Measurements from ENCODE around the gene RNF40.
"Not testable (repeated sequence)": the region's sequence is repeated elsewhere in the genome, so short reads cannot be mapped to it uniquely, and the experiment has no call there.

Gene RNF40

DNA sequence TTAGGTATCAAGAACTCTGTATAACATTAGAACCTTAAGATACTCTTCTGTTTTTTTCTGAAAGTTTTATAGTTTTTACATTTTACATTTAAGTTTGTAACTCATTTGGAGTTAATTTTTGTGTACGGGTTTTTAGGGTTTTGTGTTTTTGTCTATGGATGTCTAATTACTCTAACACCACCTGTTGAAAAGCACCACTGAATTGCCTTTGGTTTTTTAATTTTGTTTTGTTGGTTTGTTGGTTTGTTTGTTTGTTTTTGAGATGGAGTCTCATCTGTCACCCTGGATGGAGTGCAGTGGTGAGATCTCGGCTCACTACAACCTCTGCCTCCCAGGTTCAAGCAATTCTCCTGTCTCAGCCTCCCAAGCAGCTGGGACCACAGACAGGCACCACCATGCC is 54.6 kb downstream of the RNF40 start:
- in situ Hi-C loops (cut with HindIII; ENCODE audit: low pct_ligation_motif_present, low sequenced_read_pairs) = no loop called here
- no peaks in the 10 kb centered on the region for H3K27me3 ChIP-seq (replicated peaks)

DNA sequence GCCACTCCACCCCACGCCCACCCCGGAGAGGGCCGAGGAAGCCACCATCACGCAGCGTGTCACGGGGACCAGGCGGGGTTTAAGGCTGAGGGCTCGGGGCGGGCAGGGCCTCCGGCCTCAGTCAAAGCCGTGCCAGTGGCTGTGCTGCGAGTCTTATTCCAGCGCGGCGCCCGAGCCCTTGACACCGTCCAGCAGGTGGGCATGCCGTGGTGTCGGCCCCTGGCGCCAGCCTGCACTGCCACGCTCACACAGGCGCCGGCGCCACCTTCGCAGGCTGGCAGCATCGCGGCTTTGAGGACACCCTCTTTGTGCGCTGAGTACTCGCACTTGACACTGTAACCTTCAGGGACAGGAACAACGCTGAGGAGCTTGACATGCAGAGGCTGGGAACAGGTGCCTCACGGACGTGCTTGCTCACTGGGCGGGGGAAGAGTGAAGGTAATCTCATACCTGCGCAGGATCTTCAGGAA is 58.9 kb downstream of the RNF40 start:
- in situ Hi-C loops (cut with HindIII; ENCODE audit: low pct_ligation_motif_present, low sequenced_read_pairs) = no loop called here
- Histone ChIP-seq H3K27me3 (replicated peaks) (no peaks in the 10 kb centered on the region), H3K27ac (no peak overlapping the region), H3K36me3 (replicated peaks) (no peaks in the 10 kb centered on the region), H3K4me3 (ENCODE audit: low read depth, low read length) (no peak overlapping the region)
- DNase-seq = no peak
- TF ChIP-seq, protein P1, sequence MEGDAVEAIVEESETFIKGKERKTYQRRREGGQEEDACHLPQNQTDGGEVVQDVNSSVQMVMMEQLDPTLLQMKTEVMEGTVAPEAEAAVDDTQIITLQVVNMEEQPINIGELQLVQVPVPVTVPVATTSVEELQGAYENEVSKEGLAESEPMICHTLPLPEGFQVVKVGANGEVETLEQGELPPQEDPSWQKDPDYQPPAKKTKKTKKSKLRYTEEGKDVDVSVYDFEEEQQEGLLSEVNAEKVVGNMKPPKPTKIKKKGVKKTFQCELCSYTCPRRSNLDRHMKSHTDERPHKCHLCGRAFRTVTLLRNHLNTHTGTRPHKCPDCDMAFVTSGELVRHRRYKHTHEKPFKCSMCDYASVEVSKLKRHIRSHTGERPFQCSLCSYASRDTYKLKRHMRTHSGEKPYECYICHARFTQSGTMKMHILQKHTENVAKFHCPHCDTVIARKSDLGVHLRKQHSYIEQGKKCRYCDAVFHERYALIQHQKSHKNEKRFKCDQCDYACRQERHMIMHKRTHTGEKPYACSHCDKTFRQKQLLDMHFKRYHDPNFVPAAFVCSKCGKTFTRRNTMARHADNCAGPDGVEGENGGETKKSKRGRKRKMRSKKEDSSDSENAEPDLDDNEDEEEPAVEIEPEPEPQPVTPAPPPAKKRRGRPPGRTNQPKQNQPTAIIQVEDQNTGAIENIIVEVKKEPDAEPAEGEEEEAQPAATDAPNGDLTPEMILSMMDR (IDR thresholded peaks at IDR 0.05; ENCODE audit: low read depth, low read length, missing control alignments) = no peak

More for the DNA sequence above, 54.6 kb downstream of the RNF40 start:
- no peak overlapping the region for H3K27ac ChIP-seq
- no peak overlapping the region for H3K4me3 ChIP-seq (ENCODE audit: low read depth, low read length)
- H3K36me3 ChIP-seq (replicated peaks) = no peaks in the 10 kb centered on the region
- TF ChIP-seq, protein P1 (IDR thresholded peaks at IDR 0.05; ENCODE audit: low read depth, low read length, missing control alignments) = no peak
- DNase-seq = no peak

GRCh38 chr16:30821441-30821840 is 59.3 kb downstream of the RNF40 start:
- H3K36me3 ChIP-seq (replicated peaks); H3K4me3 ChIP-seq (ENCODE audit: low read depth, low read length); H3K27ac ChIP-seq; DNase-seq; H3K27me3 ChIP-seq (replicated peaks); in situ Hi-C loops (cut with HindIII; ENCODE audit: low pct_ligation_motif_present, low sequenced_read_pairs): not testable (repeated sequence)

- H3K27me3 ChIP-seq (replicated peaks) = no peaks in the 10 kb centered on the region
- no peak overlapping the region for H3K4me3 ChIP-seq (ENCODE audit: low read depth, low read length)
- in situ Hi-C loops (cut with HindIII; ENCODE audit: low pct_ligation_motif_present, low sequenced_read_pairs) = no loop called here
- no peaks in the 10 kb centered on the region for H3K36me3 ChIP-seq (replicated peaks)
- H3K27ac ChIP-seq = no peak overlapping the region
- DNase-seq = no peak
- TF ChIP-seq, protein P1 (IDR thresholded peaks at IDR 0.05; ENCODE audit: low read depth, low read length, missing control alignments) = no peak
These were observed 59.8 kb downstream of the RNF40 start for GRCh38 chr16:30821891-30822290.
